ENCODE data around the gene ZNRF1.
A peak's percentile ranks its signal among the peaks of the same experiment; 100 is the strongest.
"Not testable (repeated sequence)": the region's sequence is repeated elsewhere in the genome, so short reads cannot be mapped to it uniquely, and the experiment has no call there.

The ZNRF1 gene

DNA sequence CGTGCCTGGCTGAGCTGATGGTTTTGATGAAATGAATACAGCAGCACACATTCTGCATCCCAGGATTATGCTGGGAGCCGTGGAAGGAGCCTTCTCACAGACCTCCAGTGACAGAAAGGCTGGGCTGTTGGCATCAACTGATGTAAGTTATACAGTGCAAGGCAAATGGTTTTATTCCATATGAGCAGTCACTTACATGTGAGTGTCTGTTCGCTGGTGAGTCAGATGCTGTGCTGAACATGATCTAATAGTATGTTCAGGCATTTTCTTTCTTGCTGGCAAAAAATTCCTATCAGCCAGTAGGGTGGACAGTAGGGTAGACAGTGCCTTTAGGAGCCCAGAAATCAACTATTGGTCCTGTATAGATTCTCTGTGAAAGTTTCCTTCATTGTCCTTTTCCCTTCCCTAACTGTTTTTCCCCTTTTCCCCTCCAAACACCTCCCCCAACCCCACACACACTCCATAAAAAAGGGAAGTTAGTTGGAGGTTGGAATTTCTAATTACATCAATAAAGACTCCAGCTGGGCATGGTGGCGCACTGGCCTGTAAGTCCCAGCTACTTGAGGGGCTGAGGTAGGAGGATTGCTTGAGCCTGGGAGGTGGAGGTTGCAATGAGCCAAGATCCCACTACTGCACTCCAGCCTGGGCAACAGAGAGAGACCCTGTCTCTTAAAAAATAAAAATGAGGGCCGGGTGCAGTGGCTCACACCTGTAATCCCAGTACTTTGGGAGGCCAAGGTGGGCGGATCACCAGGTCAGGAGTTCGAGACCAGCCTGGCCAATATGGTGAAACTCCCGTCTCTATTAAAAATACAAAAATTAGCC is 81.6 kb downstream of the ZNRF1 start:
- DNase-seq, result peak; percentile 72

DNA sequence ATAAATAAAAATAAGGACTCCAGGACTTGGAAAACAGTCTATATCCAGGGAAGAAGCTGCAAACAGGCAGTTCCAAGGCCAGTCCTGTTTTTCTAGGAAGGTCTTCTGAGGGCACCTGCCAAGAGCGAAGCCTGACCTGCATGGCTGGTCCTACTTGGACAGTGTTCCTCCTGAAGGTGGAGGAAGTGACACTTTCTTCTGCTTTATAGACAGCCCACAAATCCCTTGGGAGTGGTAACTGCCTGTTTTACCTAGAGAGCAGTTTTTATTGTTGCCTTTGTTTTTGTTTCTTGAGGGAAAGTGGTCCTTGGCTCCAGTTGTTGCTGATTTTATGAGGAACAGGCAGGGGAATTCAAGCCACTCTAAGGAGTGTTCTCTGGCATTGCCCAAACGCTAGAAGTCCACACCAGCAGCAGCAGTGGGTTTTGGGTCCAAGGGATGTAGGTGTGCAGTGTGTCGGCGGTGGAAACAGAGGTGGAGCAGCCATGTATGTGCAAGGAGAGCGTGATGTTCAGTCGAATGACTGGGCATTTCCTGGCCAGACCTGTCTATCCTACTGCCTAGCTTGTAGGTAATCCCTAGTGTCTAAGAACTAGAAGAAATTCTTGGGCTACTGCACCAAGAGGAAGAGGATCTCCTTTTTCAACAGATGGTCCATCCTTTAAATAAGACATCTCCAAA is 82.5 kb downstream of the ZNRF1 start:
- no peak for DNase-seq

DNA sequence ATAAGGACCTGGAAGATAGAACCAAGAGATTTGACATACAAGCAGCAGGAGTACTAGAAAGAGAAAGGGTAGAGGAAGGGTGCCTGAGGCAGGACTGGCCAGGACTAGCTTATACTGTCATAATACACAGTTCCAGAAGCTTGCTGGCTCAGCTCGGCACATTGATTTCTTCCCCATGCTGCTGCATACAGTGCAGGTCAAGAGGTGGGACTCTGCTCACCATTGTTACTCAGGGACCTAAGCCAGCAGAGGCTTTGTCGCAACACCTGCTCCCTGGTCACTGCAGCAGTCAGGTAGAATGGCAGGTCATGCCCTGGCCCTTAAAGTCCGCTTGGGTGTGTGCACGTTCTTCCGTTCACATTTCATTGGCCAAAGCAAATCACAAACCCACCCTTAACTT is 85.0 kb downstream of the ZNRF1 start:
- DNase-seq, result no peak

DNA sequence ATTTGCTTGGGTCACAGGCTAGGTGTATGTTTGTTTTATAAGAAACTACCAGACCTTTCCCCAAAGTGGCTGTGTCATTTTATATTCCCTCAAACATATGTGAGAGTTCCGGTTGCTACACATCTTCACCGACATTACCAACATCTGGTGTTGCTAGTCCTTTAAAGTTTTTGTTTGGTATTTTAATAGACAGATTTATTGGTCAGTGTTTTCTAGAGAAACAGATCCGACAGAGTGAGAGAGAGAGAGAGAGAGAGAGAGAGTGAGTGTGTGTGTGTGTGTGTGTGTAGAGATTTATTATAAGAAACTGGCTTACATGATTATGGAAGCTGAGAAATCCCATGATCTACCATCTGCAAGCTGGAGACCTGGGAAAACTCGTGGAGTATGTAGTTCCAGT is 86.7 kb downstream of the ZNRF1 start:
- no peak for DNase-seq

DNA sequence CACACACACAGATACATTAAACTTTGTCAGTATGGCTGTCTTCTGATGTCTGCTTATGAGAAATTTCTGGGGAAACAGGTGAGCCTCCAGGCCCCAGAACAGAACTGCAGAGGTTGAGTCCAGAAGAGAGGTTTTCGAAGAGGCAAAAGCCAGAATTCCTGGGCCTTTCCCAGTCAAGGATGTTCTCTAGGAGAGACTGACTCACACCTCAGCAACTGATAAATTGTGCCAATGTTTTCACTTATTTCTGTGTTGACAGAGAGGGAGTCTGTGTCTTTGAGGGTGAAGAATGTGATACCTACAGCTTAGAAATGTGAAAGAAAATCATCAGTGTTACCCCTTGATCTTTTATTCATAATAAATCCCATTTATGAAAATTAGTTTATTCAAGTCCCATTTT is 87.5 kb downstream of the ZNRF1 start:
- DNase-seq, result no peak

DNA sequence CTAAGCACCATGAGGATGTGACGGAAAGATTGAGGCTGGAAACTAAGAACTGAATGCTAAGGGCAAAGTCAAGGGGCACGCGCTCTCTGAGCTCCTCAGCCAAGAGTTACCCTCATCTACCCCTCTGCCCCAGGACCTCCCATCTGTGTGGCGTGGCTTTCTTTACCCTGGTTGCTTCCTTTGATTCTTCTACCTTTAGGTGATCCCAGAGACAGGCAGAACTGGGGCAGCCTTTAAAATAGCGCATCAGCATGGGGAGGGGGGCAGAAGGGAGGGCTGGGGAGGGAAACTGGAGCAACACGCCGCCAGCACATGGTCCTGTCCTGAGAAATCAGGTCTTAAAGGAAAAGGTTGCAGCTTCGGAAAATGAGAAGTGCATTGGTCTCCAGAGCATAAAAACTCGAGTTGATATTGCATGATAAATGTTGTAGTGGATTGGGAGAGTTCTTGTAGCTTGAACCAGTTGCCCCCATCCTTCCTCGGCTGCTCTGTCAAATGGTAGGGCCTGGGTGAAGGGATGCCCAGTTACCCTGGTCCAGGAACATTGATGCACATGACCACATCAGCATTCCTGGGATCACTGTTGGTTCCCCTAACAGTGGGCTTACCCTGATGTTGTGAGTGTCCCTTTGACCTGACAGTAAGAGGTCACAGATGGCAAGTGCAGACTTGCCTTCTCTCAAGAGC is 88.0 kb downstream of the ZNRF1 start:
- no peak for DNase-seq

DNA sequence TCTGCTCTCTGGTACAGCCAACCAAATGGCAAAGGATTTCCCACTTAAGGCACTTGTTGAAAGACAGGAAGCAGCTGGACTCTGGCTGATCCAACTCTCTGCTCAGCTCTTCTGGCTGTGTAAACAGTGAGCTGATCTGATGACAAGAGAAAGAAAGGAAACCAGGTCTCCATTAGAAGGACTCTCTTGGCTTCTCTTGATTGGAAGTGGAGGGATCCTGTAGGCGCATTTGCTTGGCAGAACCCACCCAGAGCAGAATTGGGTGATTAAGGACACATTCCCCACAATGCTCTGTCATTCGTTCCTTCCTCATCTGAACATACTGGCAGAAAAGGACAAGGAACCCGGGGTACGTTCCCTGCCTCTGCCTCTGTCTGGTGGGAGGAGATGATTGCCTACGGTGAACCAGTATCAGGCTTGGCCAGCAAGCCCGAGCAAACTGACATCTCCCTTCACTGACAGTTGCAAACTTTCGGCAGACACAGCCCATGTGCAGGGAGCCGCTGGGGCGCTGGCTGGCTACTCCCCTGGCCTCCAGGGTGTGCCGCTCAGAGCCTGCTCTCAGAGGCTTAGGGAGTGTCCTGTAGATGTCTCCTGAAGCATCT is 88.7 kb downstream of the ZNRF1 start:
- no peak for DNase-seq

DNA sequence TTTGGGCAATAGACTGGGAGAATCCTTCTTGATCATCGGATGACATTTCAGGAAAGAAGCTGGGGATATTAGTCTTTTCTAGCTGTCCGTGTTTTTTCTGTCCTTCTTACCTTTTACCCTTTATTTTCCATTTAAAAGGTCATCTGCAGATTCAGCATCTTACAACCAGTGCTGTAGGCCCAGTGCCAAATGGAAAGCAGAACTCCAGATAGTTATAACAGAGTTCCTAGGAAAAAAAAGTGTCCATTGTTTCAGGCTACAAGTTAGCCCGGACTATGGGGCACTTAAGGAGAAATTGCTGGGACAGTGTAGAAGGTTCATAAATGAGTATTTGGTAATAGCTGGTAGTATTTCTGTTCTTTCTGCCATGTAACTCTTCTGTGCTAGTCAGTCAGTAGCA is 89.4 kb downstream of the ZNRF1 start:
- no peak for DNase-seq

DNA sequence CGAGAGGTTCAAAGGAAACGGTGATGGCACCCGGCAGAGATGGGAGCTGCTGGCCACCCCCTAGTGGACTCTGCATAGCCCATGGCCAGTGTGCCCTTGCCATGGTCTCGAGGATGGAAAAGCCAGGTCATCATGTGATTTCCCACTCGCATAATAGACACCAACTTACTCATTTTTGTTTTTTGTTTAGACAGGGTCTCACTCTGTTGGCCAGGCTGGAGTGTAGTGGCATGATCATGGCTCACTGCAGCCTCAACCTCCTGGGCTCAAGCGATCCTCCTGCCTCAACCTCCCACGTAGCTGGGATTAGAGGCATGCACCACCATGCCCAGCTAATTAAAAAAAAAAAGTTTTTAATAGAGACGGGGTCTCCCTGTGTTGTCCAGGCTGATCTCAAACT is 90.1 kb downstream of the ZNRF1 start:
- no peak for DNase-seq

DNA sequence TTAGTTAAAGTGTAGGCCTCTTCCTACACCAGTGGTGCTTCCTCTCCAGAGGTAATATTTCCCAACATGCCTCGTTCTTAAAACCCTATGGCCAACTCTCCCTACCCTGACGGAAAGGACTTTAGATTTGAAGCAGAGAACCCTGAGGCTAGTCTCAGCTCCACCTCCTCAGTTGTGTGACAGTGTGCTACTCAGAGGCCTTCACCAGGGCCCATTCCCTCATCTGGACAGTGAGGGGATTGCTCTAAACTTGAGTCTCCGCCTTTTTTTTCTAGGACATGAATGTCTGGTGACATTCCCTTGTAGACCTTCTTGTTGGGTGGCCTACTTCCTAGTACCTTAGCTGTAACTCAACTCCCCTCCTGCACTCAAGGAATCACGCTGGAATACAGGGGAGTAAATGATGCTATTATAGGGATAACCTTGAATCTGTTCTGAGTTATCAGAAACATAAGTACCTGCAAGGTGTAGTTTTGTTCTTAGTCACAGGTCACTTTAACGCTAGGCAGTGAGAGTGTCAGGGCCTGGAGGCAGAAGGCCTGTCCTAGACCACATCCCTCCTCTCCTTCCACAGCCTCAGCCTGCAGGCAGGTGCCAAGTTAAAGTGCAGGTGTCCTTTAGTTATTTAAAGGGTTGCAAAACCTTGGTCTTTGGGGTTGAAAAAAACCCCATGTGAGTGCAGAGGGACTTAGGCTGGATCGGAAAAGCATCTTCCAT is 90.8 kb downstream of the ZNRF1 start:
- DNase-seq, result no peak

DNA sequence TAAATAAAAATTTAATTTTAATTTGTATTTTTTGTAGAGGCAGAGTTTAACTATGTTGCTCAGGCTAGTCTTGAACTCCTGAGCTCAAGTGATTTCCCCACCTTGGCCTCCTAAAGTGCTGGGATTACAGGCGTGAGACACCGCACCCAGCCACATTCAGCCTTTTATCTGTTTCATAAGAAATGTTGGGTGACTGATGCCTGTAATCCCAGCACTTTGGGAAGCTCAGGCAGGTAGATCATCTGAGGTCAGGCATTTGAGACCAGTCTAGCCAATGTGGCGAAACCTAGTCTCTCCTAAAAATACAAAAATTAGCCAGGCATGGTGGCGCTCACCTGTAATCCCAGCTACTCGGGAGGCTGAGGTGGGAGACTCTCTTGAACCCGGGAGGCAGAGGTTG is 92.1 kb downstream of the ZNRF1 start:
- DNase-seq, result not testable (repeated sequence)

DNA sequence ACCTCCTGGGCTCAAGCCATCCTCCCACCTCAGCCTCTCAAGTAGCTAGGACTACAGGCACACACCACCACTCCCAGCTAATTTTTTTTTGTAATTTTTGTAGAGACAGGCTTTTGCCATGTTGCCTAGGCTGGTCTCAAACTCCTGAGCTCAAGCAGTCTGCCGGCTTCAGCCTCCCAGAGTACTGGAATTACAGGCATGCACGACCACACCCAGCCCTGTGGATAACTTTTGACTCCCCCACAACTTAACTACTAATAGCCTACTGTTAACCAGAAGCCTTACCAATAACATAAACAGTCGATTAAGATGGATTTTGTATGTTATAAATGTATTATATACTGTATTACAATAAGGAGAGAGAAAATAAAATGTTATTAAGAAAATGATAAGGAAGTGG is 92.8 kb downstream of the ZNRF1 start:
- DNase-seq, result peak; percentile 40

DNA sequence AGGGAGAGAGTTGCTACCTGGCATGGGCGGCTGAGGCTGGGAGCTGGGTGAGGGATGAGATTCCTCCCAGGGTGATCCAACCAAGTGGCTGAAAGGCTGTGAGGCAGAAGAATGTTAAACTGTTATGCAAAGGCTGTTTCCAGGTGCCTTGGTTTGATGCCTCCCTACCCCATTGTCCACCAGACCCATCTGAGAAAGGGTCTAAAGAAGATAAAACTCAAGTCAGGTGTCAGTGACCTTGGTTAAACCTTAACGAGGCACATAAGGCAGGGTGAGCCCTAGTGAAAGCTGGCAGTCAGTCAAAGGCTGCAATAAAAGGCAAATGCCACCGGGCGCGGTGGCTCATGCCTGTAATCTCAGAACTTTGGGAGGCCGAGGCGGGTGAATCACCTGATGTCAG is 94.0 kb downstream of the ZNRF1 start:
- no peak for DNase-seq

DNA sequence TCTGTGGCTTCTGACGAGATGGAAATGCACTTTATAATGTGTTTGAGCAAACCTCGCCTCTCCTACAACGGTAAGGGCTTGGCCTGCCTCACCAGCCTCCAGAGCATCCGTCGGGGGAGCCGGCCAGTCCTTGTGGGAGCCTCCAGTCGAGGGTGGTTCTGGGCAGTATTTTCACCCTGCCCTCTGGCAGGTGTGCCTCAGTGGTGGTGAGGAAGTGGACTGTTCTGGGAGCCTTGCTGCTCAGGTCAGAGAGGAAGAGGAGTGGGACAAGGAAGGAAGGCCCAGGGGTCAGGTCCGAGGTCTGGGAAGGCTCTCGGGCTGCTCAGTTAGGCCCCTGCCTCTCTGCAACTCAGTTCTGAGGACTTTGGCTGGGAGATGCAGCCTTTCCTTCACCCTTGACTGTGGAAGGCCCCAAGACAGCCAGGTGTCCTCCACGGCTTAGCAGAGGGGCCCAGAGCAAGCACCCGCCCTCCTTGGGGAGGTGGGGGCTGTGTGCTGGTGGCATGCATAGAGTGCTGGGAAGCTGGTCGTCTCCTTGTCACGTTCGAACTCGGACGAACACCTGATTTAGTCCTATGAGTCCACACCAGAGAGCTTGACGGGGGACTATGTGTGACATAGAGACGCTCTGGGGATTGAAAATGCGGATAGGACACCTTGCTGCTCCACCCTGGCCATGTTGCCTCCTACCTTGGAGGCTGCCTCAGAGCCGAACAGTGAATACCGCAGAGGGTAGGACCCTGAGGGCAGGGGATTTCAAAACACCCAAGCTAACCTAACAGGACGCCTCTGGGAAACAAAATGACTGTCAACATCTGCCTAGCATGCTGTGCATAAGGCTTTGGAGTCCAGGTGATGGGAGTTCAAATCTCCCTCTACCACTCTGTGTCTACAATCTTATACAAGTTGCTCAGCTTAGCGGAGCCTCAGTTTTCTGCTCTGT is 95.0 kb downstream of the ZNRF1 start:
- no peak for DNase-seq

DNA sequence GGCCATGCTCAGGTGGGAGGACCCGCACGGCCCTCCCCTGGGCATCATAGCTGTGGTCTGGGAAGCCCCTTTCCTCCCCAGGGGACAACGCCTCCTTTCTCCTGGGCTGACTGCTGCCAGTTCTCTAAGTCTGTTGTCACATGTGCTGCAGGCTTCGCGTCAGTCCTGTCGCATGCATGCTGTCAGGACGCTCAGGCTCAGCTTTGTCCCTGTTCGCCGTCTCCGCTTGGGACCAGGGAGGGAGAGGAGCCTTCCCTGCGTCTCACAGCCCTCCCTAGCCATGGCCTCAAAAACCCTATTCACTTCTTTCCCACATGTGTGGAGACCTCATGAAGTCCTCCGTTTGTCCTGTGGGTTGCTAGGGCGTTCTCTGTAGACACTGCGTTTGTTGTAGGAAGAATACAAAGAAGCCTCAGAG is 96.4 kb downstream of the ZNRF1 start:
- no peak for DNase-seq

DNA sequence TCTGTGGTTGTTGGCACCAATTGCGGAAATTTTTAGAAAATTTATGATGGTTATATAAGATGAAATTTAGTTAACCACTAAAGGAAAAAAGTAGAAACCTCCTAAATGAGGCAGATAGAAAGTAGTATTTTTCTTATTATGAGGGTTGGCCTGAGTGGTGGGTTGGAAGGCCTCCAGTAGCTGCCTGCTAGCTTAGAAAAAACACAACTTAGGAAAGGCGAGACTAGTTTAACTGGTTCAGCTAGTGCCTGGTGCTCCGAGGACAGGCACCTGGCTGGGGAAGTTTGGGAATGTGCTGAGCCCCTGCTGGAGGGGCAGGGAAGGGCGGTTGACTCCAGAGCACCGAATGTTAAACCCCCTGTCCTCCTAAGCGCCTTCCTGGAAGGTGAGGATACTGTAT is 97.8 kb downstream of the ZNRF1 start:
- DNase-seq, result no peak

DNA sequence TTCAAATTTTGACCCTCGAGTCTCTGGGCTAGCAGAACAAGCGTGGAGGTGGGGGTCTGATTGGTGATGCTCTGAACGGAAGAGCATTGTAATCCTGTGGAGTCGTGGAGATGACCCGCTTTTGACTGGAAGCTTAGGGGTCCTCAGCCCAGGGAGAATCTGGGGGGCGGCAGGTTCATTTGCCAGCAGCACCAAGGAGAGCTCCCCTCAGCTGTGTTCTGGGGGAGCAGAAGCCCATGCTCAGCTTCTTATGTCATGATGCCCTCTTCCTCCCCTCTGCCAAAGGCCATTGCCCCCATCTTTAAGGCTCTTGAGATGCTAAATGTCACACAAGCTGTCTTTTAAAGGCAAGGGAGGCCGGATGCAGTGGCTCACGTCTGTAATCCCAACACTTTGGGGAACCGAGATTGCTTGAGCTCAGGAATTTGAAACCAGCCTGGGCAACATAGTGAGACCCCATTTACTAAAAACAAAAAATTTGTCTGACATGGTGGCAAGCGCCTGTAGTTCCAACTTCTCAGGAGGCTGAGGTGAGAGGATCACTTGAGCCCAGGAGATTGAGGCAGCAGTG is 98.5 kb downstream of the ZNRF1 start:
- no peak for DNase-seq

DNA sequence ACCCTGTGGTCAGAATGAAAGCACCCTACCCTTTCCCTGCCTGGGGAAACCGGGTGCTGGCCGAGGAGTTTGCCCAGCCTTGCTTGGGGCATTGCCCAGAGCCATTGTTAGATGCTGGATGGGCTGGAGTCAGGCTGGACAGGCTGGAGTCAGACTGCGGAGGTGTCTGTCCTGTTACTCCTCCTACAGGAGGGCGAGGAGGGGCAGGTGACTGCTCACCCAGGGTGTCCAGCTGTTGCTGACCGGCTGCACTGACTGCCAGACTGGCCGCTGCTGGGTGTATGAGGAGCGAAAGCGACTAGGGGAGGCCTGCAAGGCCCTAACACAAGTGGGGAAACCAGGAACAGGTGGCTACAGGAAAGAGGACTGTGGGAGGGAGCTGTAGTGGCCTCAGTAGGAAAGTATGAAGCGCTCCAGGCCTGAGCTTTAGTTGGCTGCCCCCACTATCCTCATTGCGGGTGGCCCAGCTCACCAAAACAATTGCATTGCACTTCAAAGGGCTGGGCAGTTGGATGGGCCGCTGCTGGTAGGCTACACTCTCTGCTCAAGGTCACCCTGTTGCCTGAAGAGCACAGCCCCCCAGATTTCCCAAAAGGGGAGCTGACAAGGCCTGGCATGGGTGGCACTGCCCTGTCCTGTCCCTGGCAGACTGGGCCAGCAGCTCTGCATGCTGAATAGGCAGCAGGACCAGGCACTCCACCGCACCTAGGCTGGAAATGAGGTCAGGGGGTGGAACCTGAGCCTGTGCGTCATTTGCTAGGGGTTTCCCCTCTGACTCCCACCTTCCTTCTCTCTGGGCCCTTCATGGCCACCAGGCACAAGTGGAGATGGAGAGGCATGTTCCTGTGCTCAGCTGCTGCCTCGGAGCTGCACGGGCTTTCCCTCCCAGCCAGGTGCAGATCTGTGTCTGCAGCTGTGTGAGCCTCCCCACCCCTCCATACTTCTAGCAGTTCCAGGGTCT is 99.4 kb downstream of the ZNRF1 start:
- no peak for DNase-seq

DNA sequence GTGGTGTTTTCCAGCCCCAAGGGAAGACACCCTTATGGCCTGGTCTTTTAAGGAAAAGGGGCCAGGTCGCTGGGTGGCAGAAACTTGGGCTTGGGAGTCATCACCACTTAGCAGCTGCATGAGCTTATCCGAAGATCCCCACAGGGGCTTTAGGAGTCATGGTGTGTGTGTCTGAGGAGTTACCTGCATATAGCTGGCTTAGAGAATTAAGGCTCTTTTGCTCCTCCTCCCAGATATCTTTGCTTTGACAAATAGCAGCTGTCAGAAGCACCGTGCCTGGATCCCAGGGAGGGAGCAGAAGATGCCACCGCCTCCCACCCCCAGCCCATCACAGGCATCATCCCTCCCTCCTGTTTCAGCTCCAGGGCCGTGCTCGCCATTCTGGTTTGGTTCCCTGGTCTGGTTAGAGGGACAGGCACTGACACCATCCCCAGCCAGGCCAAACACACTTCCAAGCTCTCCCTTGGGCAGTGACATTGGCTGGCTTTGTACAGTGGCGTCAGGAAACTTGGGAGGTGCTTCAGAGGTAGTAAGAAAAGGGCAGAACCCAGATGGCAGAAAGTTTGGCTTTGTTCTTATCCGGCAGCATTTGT is 100.3 kb downstream of the ZNRF1 start:
- DNase-seq, result no peak

Measured in fibroblast of skin of scalp (primary cell).